Prostate gland (tissue), 2 donors: Measurements from ENCODE around the gene SNX1. TPM values are rescaled to one million over a fixed set of nuclear protein-coding genes. Genes with fewer than 3 reads are reported as not detected.
A peak's percentile ranks its signal among the peaks of the same experiment; 100 is the strongest.
"Not testable (repeated sequence)": the region's sequence is repeated elsewhere in the genome, so short reads cannot be mapped to it uniquely, and the experiment has no call there.

Experiments used
- DNase-seq: peaks from one replicate; pipeline ENCODE4 v3.0.0-alpha.2; 2019; ENCODE audit warnings: low spot score
- H3K27ac ChIP-seq, 2 donors: fragments of 200-600 bp; sonication (generic); 2 replicates each; pipeline ENCODE4 v1.5.1; 2017 to 2019
- H3K27me3 ChIP-seq: fragments of 200-600 bp; sonication (generic); replicated peaks from 2 replicates; pipeline ENCODE4 v1.5.1; 2019; ENCODE audit not compliant: insufficient read depth
- H3K36me3 ChIP-seq, 2 donors: fragments of 200-600 bp; sonication (generic); 1 replicate in 1 of 2; 2 replicates in 1 of 2; pipeline versions ENCODE4 v1.5.1 to v1.8.1; 2017 to 2019
- H3K4me1 ChIP-seq: fragments of 200-600 bp; sonication (generic); replicated peaks from 2 replicates; pipeline ENCODE4 v1.5.1; 2019
- H3K4me3 ChIP-seq, 2 donors: fragments of 200-600 bp; sonication (generic); 2 replicates each; pipeline ENCODE4 v1.5.1; 2017 to 2019
- H3K9me3 ChIP-seq: fragments of 200-600 bp; sonication (generic); 2 replicates; pipeline ENCODE4 v1.5.1; 2017
- POLR2A ChIP-seq: fragments of 450-650 bp; IDR thresholded peaks from one replicate; pipeline ENCODE4 v1.6.1; 2016; ENCODE audit warnings: antibody characterized with exemption, mild to moderate bottlenecking
- POLR2AphosphoS5 ChIP-seq: sonication (generic); formaldehyde crosslinking; IDR thresholded peaks from one replicate; pipeline ENCODE4 v1.6.1; 2017; ENCODE audit warnings: antibody characterized with exemption
- WGBS: methylation state at CpG from one replicate; pipeline ENCODE4 v1.1.5; 2018; 5-methylcytosine and 5-hydroxymethylcytosine counted together
- intact Hi-C: fragments of 100-400 bp; cut with DNase I; formaldehyde crosslinking; loops from one replicate; pipeline ENCODE4 v1.14.2; 2022
- total RNA-seq, 2 donors: library from RNA; depleted of rRNA; stranded (reverse); fragments of >200 nt; gene quantifications; one replicate each; pipeline ENCODE4 v1.1.0, GENCODE V29; 2016
- TF ChIP-seq, protein P1 (sequence below), 4 experiments: fragments of 200-600 bp in 2 of 4; fragments of 450-650 bp in 2 of 4; sonication (generic) in 2 of 4; IDR thresholded peaks; 1 replicate in 3 of 4; 2 replicates in 1 of 4; pipeline ENCODE4 v1.5.1; 2016 to 2019; ENCODE audit warnings: antibody characterized with exemption in 4 of 4, mild to moderate bottlenecking in 2 of 4, moderate library complexity in 2 of 4

The SNX1 gene
- total RNA-seq, 2 donors from 2014 or later: 109 to 110 TPM

DNA sequence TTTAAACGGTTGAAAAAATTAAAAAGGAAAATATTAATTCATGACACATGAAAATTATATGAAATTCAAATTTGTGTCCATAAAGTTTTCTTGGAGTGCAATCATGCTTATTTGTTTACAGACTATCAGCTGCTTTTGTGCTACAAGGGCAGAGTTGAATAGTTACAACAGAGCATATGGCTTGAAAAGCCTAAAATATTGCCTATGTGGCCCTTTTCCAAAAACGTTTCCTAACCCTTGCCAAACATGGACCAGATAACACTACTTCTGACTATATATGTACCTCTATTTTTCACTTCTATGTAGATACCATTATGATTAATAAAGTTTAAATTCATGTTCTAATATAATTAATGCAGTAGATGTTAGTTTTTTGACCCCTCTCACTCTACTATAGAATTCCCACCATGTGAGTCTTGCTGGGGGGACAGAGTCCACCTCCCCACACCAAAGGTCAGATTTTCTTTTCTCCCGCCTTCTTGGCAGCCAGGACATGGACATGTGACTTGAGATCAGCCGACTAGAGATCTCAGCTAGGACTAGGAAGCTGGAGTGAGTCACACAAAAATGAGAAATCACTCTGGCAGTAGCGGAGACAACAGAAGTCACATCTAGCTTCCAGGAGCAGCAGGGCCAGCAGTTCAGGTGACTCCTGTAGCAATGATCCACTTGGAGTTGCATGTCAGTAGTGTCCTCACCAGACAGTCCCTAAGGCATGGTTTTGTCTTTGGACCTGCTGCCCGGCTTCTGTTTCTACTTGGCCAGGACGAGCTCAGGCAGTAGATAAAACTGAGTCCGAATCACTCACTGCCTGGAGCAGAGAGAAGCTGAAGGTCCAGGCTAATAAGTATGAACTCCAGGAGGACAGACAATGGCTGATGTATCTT lies 24.6 kb upstream of the SNX1 start:
- TF ChIP-seq, protein P1, sequence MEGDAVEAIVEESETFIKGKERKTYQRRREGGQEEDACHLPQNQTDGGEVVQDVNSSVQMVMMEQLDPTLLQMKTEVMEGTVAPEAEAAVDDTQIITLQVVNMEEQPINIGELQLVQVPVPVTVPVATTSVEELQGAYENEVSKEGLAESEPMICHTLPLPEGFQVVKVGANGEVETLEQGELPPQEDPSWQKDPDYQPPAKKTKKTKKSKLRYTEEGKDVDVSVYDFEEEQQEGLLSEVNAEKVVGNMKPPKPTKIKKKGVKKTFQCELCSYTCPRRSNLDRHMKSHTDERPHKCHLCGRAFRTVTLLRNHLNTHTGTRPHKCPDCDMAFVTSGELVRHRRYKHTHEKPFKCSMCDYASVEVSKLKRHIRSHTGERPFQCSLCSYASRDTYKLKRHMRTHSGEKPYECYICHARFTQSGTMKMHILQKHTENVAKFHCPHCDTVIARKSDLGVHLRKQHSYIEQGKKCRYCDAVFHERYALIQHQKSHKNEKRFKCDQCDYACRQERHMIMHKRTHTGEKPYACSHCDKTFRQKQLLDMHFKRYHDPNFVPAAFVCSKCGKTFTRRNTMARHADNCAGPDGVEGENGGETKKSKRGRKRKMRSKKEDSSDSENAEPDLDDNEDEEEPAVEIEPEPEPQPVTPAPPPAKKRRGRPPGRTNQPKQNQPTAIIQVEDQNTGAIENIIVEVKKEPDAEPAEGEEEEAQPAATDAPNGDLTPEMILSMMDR (IDR thresholded peaks at IDR 0.05): no peak
- peak; percentile 22 for TF ChIP-seq POLR2AphosphoS5
- H3K4me3 ChIP-seq: no peak overlapping the region
- no peak for DNase-seq
- no peaks in the 10 kb centered on the region for H3K36me3 ChIP-seq
- 57% methylated on average over 8 of the region's 8 CpGs for WGBS
- peaks cover 16% of the 10 kb centered on the region for H3K4me1 ChIP-seq
- intact Hi-C loops: no loop called here
- peak overlapping the region; percentile 74 to 89 for H3K27ac ChIP-seq
- H3K27me3 ChIP-seq: no peaks in the 10 kb centered on the region
- H3K9me3 ChIP-seq: no peaks in the 10 kb centered on the region

DNA sequence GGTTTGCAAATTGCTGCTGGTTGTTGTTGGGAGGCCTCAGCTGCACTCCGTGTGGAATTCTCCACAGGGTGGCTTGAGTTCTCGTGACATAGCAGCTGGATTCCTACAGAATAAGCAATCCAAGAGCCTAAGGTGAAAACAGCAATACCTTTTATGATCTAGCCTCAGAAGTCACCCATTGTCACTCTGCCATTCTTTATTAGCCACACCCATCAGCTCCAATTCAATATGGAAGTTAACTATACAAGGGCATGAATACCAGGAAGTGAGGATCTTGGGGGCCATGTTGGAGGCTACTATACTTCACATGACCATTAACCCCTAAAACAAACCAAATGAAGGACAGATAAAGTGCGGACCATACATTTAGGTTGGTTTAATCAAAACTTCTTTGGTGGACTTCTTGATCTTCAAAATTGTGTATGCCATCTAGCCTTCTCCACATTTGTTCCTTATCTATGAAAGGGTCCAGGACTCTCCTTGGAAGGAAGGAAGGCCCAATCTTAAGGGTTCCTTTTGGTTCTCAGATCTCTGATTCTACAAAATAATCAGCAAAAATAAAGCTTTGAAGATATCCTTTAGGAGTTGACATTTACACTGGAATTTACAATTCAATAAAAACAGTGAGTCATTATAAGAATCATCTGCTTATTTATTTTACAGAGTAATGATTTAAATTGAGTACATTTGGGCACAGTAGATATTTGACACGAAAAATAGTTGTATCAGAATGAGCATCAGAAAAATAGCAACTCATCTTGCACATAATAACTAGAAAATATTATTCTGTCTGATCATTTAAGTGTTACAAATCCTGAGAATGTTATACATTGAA lies 23.6 kb upstream of the SNX1 start:
- H3K27ac ChIP-seq: peak overlapping the region; percentile 74 to 89
- 66% methylated on average over 4 of the region's 4 CpGs for WGBS

DNA sequence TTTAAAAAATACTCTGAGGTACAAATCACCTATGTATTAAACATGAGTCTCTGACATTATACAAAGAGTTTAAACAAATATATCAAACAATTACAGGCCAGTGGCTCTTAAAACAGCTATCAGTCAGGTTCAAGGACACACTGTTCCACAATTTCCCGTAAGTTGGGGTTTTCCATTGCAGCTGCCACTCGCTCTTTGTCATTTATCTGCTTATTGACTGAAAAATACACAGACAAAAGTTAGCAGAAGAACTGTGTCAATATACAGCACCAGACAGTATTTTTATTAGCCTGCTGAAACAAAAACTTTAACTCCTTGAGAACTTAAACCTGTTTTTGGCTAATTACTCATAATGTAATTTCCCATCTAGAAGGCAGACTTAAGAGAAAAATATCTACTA lies 23.0 kb upstream of the SNX1 start:
- WGBS: 20% methylated on average over 2 of the region's 2 CpGs
- peaks cover 16% of the 10 kb centered on the region for H3K4me1 ChIP-seq
- DNase-seq: peak; percentile 69
- H3K4me3 ChIP-seq: no peak overlapping the region
- peak; percentile 90 for TF ChIP-seq POLR2AphosphoS5
- TF ChIP-seq, protein P1 (IDR thresholded peaks at IDR 0.05): no peak
- intact Hi-C loops: no loop called here
- no peaks in the 10 kb centered on the region for H3K36me3 ChIP-seq
- H3K27me3 ChIP-seq: no peaks in the 10 kb centered on the region
- no peaks in the 10 kb centered on the region for H3K9me3 ChIP-seq
- H3K27ac ChIP-seq: peak overlapping the region; percentile 74 to 89

More for the DNA sequence above, 23.6 kb upstream of the SNX1 start:
- Histone ChIP-seq H3K4me3 (no peak overlapping the region), H3K27me3 (no peaks in the 10 kb centered on the region), H3K4me1 (peaks cover 16% of the 10 kb centered on the region), H3K36me3 (no peaks in the 10 kb centered on the region), H3K9me3 (no peaks in the 10 kb centered on the region)
- TF ChIP-seq POLR2AphosphoS5: no peak
- TF ChIP-seq, protein P1 (IDR thresholded peaks at IDR 0.05): no peak
- TF ChIP-seq POLR2A: no peak
- intact Hi-C loops: no loop called here
- no peak for DNase-seq

DNA sequence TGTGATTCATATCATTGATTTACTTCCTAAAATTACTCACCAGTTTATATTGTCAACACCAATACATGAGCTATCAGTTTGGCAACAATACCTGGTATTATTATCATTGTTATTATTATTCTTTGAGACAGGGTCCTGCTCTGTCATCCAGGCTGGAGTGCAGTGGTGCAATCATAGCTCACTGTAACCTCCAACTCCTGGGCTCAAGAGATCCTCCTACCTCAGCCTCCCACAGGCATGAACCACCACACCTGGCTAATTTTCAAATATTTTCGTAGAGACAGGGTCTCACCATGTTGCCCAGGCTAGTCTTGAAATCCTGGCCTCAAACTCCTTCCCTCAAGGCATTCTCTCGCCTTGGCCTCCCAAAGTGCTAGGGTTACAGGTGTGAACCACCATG lies 22.3 kb upstream of the SNX1 start:
- Histone ChIP-seq H3K4me1 (peaks cover 16% of the 10 kb centered on the region), H3K27ac (peak overlapping the region; percentile 74 to 89)
- DNase-seq, H3K9me3 ChIP-seq, H3K27me3 ChIP-seq, H3K4me3 ChIP-seq, intact Hi-C loops, H3K36me3 ChIP-seq: not testable (repeated sequence)
- WGBS: 93% methylated on average over 2 of the region's 2 CpGs

DNA sequence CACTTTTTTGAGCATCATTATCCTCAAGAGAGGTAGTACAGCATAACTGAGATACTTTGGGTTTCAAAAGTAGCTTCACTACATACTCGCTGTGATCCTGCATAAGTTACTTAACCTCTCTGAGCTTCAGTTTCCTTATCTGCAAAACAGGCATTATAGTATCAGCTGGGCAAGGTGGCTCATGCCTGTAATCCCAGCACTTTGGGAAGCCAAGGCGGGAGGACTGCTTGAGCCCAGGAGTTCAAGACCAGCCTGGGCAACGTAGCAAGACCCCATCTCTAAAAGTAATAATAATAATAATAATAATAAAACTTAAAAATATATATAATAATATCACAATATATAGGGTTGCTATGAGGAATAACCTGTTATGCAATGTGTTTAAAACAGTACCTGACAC lies 13.0 kb upstream of the SNX1 start:
- Histone ChIP-seq H3K4me3 (no peak overlapping the region), H3K36me3 (peaks cover 0 to 6% of the 10 kb centered on the region in 2 donors), H3K27ac (no peak overlapping the region), H3K4me1 (no peaks in the 10 kb centered on the region), H3K9me3 (no peaks in the 10 kb centered on the region), H3K27me3 (no peaks in the 10 kb centered on the region)
- 67% methylated on average over 3 of the region's 3 CpGs for WGBS
- DNase-seq: no peak
- intact Hi-C loops: no loop called here
- TF ChIP-seq POLR2AphosphoS5 (no peak), POLR2A (no peak)
- TF ChIP-seq, protein P1 (IDR thresholded peaks at IDR 0.05): no peak
